Measurements from ENCODE around the gene RHOU.

RHOU gene

GRCh38 chr1:228785366-228786330, 50.4 kb downstream of the RHOU start:
- TF ChIP-seq CTCF (IDR thresholded peaks at IDR 0.05; ENCODE audit: low read depth, low read length, missing control alignments): no peak
- no peak overlapping the region for H3K4me3 ChIP-seq (replicated peaks; ENCODE audit: low read depth, low read length)
- DNase-seq (ENCODE audit: extremely low read depth, low read depth): no peak

GRCh38 chr1:228786361-228787129, 51.3 kb downstream of the RHOU start:
- TF ChIP-seq CTCF (IDR thresholded peaks at IDR 0.05; ENCODE audit: low read depth, low read length, missing control alignments): no peak
- no peak overlapping the region for H3K4me3 ChIP-seq (replicated peaks; ENCODE audit: low read depth, low read length)
- no peak for DNase-seq (ENCODE audit: extremely low read depth, low read depth)

- no peak for DNase-seq (ENCODE audit: extremely low read depth, low read depth)
- no peak overlapping the region for H3K4me3 ChIP-seq (replicated peaks; ENCODE audit: low read depth, low read length)
- no peak for TF ChIP-seq CTCF (IDR thresholded peaks at IDR 0.05; ENCODE audit: low read depth, low read length, missing control alignments)
These were observed 56.5 kb downstream of the RHOU start for GRCh38 chr1:228791791-228792190.

- no peak for TF ChIP-seq CTCF (IDR thresholded peaks at IDR 0.05; ENCODE audit: low read depth, low read length, missing control alignments)
- DNase-seq (ENCODE audit: extremely low read depth, low read depth): no peak
- no peak overlapping the region for H3K4me3 ChIP-seq (replicated peaks; ENCODE audit: low read depth, low read length)
These were observed 57.3 kb downstream of the RHOU start for GRCh38 chr1:228792601-228793000.

GRCh38 chr1:228793032-228793431, 57.8 kb downstream of the RHOU start:
- TF ChIP-seq CTCF (IDR thresholded peaks at IDR 0.05; ENCODE audit: low read depth, low read length, missing control alignments): no peak
- no peak overlapping the region for H3K4me3 ChIP-seq (replicated peaks; ENCODE audit: low read depth, low read length)
- DNase-seq (ENCODE audit: extremely low read depth, low read depth): no peak

GRCh38 chr1:228794173-228794572, 58.9 kb downstream of the RHOU start:
- no peak for TF ChIP-seq CTCF (IDR thresholded peaks at IDR 0.05; ENCODE audit: low read depth, low read length, missing control alignments)
- DNase-seq (ENCODE audit: extremely low read depth, low read depth): no peak
- no peak overlapping the region for H3K4me3 ChIP-seq (replicated peaks; ENCODE audit: low read depth, low read length)
